ENCODE data around the gene MS4A12.
"Not testable (repeated sequence)": the region's sequence is repeated elsewhere in the genome, so short reads cannot be mapped to it uniquely, and the experiment has no call there.

Gene MS4A12

GRCh38 chr11:60498853-60499252 lies 6.3 kb downstream of the MS4A12 start:
- no peak for DNase-seq (ENCODE audit: low spot score)
- TF ChIP-seq CTCF (IDR thresholded peaks at IDR 0.05; ENCODE audit: extremely low read depth, missing control alignments): no peak

GRCh38 chr11:60500276-60500910 lies 7.8 kb downstream of the MS4A12 start:
- TF ChIP-seq CTCF (IDR thresholded peaks at IDR 0.05; ENCODE audit: extremely low read depth, missing control alignments): no peak
- DNase-seq (ENCODE audit: low spot score): no peak

DNA sequence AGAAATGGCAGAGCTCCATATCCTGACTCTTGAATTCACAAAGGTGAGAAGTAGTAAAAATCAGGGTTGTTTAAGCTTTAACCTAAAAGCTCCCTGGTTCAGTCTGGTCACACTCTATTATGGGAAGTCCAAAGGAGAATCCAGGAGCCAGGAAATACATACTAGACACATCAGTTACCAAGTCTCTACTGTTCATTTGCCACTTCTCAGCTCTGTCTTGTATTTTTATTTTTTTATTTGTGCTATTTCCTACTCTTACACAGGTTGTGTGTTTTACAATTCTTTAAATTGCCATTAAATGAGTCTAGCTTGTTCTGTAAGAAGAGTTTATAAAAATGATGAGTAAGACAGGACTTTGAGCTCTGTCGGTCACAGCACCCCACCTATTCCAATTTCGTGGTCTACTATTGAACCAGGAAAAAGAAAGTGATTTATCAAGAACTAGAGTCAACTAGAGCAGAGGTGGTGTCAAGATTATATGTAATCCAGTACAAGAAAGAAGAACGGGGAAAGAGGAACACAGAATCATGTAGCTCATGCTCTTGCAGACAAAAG lies 9.7 kb downstream of the MS4A12 start:
- TF ChIP-seq CTCF (IDR thresholded peaks at IDR 0.05; ENCODE audit: extremely low read depth, missing control alignments): no peak
- DNase-seq (ENCODE audit: low spot score): no peak

GRCh38 chr11:60504219-60504905 lies 11.8 kb downstream of the MS4A12 start:
- peak; percentile 44 for DNase-seq (ENCODE audit: low spot score)

DNA sequence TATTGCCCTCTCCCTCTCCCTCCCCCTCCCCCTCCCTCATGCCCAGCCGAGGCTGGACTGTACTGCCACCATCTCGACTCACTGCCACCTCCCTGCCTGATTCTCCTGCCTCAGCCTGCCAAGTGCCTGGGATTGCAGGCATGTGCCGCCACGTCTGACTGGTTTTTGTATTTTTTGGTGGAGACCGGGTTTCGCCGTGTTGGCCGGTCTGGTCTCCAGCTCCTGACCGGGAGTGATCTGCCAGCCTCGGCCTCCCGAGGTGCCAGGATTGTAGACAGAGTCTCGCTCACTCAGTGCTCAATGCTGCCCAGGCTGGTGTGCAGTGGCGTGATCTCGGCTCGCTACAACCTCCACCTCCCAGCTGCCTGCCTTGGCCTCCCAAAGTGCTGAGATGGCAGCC lies 17.0 kb downstream of the MS4A12 start:
- not testable (repeated sequence) for DNase-seq (ENCODE audit: low spot score)

More at GRCh38 chr11:60504219-60504905, 11.8 kb downstream of the MS4A12 start:
- TF ChIP-seq CTCF (IDR thresholded peaks at IDR 0.05; ENCODE audit: extremely low read depth, missing control alignments): no peak

- DNase-seq (ENCODE audit: low spot score): not testable (repeated sequence)
These were observed 17.6 kb downstream of the MS4A12 start for GRCh38 chr11:60510209-60510608.

GRCh38 chr11:60511393-60511792 lies 18.8 kb downstream of the MS4A12 start:
- DNase-seq (ENCODE audit: low spot score): no peak

More at GRCh38 chr11:60511393-60511792, 18.8 kb downstream of the MS4A12 start:
- TF ChIP-seq CTCF (IDR thresholded peaks at IDR 0.05; ENCODE audit: extremely low read depth, missing control alignments): no peak
